ENCODE results near the gene YY2.

DNA sequence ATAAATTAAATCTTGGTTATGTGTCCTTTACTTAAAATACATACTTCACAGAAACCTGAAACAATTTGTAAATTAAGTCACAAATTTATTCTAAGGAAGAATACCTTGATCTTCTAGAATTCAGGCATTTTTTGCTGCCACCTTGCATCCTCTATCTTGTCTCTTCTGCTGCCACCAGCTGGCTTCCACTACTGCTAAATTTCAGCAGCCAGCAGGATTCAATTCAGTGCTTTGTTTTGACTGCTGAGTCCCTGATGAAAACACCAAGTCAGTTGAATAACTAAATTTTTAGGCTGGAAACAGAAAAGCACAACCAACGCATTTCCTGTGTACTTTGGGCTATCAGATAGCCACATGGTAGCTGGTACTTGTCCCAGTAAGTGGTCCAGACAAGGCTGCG lies 18.7 kb upstream of the YY2 start:
- TF ChIP-seq, protein P1, sequence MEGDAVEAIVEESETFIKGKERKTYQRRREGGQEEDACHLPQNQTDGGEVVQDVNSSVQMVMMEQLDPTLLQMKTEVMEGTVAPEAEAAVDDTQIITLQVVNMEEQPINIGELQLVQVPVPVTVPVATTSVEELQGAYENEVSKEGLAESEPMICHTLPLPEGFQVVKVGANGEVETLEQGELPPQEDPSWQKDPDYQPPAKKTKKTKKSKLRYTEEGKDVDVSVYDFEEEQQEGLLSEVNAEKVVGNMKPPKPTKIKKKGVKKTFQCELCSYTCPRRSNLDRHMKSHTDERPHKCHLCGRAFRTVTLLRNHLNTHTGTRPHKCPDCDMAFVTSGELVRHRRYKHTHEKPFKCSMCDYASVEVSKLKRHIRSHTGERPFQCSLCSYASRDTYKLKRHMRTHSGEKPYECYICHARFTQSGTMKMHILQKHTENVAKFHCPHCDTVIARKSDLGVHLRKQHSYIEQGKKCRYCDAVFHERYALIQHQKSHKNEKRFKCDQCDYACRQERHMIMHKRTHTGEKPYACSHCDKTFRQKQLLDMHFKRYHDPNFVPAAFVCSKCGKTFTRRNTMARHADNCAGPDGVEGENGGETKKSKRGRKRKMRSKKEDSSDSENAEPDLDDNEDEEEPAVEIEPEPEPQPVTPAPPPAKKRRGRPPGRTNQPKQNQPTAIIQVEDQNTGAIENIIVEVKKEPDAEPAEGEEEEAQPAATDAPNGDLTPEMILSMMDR (IDR thresholded peaks at IDR 0.05): no peak
- TF ChIP-seq POLR2A (IDR thresholded peaks at IDR 0.05): no peak

All from esophagus squamous epithelium (tissue), 4 donors.